ENCODE measurements around the gene BMPR1A.

BMPR1A gene

DNA sequence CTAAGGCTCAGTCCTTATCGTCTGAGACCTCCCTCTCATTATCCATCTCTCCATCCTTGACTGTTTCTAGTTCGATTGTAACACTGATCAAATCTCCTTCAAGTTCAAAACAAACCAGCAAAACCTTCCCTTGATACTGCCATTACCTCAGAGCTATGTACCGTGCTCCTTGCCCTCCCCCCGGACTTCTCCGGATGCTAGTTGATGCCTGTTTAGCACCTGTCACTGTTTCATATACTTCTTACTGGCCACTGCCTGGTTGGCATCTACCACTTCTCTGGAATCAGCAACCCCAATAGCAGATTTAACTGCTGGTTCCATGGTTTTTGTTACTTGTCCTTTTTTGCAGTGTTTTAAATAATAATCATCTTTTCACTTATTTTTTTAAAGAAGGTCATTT is 64.1 kb downstream of the BMPR1A start:
- Histone ChIP-seq H3K27ac (ENCODE audit: poor library complexity, severe bottlenecking) (no peak overlapping the region), H3K27me3 (ENCODE audit: insufficient read depth, poor library complexity, severe bottlenecking) (no peaks in the 10 kb centered on the region), H3K4me3 (ENCODE audit: severe bottlenecking) (no peak overlapping the region), H3K9me3 (ENCODE audit: severe bottlenecking) (no peaks in the 10 kb centered on the region), H3K4me1 (ENCODE audit: insufficient read depth, poor library complexity, severe bottlenecking) (no peaks in the 10 kb centered on the region), H3K36me3 (ENCODE audit: low read depth) (no peaks in the 10 kb centered on the region)
- TF ChIP-seq, protein P1, sequence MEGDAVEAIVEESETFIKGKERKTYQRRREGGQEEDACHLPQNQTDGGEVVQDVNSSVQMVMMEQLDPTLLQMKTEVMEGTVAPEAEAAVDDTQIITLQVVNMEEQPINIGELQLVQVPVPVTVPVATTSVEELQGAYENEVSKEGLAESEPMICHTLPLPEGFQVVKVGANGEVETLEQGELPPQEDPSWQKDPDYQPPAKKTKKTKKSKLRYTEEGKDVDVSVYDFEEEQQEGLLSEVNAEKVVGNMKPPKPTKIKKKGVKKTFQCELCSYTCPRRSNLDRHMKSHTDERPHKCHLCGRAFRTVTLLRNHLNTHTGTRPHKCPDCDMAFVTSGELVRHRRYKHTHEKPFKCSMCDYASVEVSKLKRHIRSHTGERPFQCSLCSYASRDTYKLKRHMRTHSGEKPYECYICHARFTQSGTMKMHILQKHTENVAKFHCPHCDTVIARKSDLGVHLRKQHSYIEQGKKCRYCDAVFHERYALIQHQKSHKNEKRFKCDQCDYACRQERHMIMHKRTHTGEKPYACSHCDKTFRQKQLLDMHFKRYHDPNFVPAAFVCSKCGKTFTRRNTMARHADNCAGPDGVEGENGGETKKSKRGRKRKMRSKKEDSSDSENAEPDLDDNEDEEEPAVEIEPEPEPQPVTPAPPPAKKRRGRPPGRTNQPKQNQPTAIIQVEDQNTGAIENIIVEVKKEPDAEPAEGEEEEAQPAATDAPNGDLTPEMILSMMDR (IDR thresholded peaks at IDR 0.05; ENCODE audit: poor library complexity, severe bottlenecking): no peak
- DNase-seq (ENCODE audit: low spot score) (no peak), ATAC-seq (ENCODE audit: low read depth) (no peak)

DNA sequence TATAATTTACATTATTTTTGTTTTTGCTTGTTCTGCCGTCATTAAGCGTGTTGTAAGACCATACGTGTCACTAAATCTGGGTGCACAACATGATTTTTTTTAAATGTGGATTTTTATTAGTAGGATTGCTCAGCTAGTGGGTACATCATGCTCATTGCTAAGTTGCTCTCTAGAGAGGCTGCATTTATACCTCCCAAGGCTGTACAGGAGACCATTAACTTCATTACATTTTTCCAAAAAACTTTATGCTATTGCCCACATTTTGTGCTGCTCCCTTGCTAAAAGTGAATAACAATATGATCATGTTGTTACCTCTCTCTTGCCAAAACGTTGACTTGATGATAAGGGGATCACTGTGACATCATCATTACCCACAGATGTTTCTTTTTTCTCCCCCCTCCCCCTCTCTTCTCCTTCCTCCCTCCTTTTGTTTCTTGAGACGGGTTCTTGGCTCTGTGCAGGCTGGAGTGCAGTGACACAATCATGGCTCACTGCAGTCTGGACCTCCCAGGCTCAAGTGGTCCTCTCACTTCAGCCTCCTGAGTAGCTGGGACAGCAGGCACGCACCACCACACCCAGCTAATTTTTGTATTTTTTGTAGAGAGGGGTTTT is 65.1 kb downstream of the BMPR1A start:
- Histone ChIP-seq H3K27me3 (ENCODE audit: insufficient read depth, poor library complexity, severe bottlenecking) (no peaks in the 10 kb centered on the region), H3K27ac (ENCODE audit: poor library complexity, severe bottlenecking) (no peak overlapping the region), H3K4me1 (ENCODE audit: insufficient read depth, poor library complexity, severe bottlenecking) (no peaks in the 10 kb centered on the region), H3K4me3 (ENCODE audit: severe bottlenecking) (no peak overlapping the region), H3K36me3 (ENCODE audit: low read depth) (no peaks in the 10 kb centered on the region), H3K9me3 (ENCODE audit: severe bottlenecking) (no peaks in the 10 kb centered on the region)
- DNase-seq (ENCODE audit: low spot score): no peak
- TF ChIP-seq, protein P1 (IDR thresholded peaks at IDR 0.05; ENCODE audit: poor library complexity, severe bottlenecking): no peak
- ATAC-seq (ENCODE audit: low read depth): no peak

DNA sequence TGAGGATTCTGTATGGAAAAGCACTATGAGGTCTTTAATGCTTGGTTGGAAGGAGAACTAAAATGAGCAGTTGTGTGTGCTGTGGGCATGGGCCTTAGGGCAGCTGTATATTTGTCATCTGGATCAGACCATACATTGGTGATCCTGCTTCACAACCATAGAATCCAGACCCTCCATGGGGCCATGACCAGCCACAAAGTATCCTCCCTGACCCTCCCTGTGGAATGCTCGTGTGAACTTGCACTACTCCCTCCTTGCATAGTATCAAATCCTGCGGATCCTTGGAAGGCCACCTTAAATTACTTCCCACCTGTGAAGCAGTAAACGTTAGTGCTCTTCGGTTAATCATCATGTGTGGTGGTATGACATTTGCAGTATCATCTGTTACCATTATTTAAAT is 67.1 kb downstream of the BMPR1A start:
- TF ChIP-seq, protein P1 (IDR thresholded peaks at IDR 0.05; ENCODE audit: poor library complexity, severe bottlenecking): no peak
- H3K4me3 ChIP-seq (ENCODE audit: severe bottlenecking): no peak overlapping the region
- H3K4me1 ChIP-seq (ENCODE audit: insufficient read depth, poor library complexity, severe bottlenecking): peaks cover 7% of the 10 kb centered on the region
- H3K36me3 ChIP-seq (ENCODE audit: low read depth): no peaks in the 10 kb centered on the region
- H3K27ac ChIP-seq (ENCODE audit: poor library complexity, severe bottlenecking): no peak overlapping the region
- ATAC-seq (ENCODE audit: low read depth) (no peak), DNase-seq (ENCODE audit: low spot score) (no peak)
- H3K9me3 ChIP-seq (ENCODE audit: severe bottlenecking): no peaks in the 10 kb centered on the region
- H3K27me3 ChIP-seq (ENCODE audit: insufficient read depth, poor library complexity, severe bottlenecking): no peaks in the 10 kb centered on the region

DNA sequence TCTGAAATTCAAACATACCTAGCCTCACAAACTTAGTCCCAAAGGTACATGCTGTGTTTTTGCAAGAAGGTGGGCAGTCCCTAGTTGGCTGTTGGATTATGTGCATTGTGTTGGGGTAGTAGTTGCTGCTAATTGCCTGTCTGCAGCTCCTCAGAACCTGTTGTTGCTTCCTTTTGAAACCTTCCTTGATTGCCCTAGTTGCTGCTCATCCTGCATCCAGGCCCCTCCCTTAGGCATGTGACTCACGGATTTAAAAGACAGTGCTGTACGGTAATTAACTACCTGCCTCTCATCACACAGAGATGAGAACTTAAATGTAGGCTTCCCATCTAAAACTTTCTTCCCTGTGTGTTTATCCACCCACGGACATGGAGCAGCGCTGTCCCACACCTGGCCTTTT is 67.7 kb downstream of the BMPR1A start:
- TF ChIP-seq, protein P1 (IDR thresholded peaks at IDR 0.05; ENCODE audit: poor library complexity, severe bottlenecking): no peak
- Histone ChIP-seq H3K9me3 (ENCODE audit: severe bottlenecking) (no peaks in the 10 kb centered on the region), H3K27ac (ENCODE audit: poor library complexity, severe bottlenecking) (no peak overlapping the region), H3K4me1 (ENCODE audit: insufficient read depth, poor library complexity, severe bottlenecking) (peaks cover 7% of the 10 kb centered on the region), H3K4me3 (ENCODE audit: severe bottlenecking) (no peak overlapping the region), H3K27me3 (ENCODE audit: insufficient read depth, poor library complexity, severe bottlenecking) (no peaks in the 10 kb centered on the region), H3K36me3 (ENCODE audit: low read depth) (no peaks in the 10 kb centered on the region)
- DNase-seq (ENCODE audit: low spot score): no peak
- peak; percentile 29; the same call in 1 of the 3 replicates for ATAC-seq (ENCODE audit: low read depth)

DNA sequence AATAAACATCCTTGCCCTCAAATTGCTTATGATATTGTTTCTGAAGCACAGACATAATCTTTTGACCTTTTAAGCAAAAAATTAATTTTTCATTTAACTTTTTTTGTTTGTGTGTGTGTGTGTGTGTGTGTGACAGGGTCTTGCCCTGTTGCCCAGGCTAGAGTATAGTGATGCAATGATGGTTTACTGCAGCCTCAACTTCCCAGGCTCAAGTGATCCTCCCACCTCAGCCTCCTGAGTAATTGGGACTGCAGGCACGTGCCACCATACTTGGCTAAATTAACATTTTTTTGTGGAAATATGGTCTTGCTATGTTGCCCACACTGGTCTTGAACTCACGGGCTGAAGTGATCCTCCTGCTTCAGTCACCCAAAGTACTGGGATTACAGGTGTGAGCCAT is 68.9 kb downstream of the BMPR1A start:
- DNase-seq (ENCODE audit: low spot score) (no peak), ATAC-seq (ENCODE audit: low read depth) (no peak)
- H3K4me1 ChIP-seq (ENCODE audit: insufficient read depth, poor library complexity, severe bottlenecking): peaks cover 7% of the 10 kb centered on the region
- H3K27me3 ChIP-seq (ENCODE audit: insufficient read depth, poor library complexity, severe bottlenecking): no peaks in the 10 kb centered on the region
- no peaks in the 10 kb centered on the region for H3K9me3 ChIP-seq (ENCODE audit: severe bottlenecking)
- TF ChIP-seq, protein P1 (IDR thresholded peaks at IDR 0.05; ENCODE audit: poor library complexity, severe bottlenecking): no peak
- no peaks in the 10 kb centered on the region for H3K36me3 ChIP-seq (ENCODE audit: low read depth)
- H3K27ac ChIP-seq (ENCODE audit: poor library complexity, severe bottlenecking): no peak overlapping the region
- H3K4me3 ChIP-seq (ENCODE audit: severe bottlenecking): no peak overlapping the region

All from RWPE2 (cell line).